ENCODE data around the gene RHBDL3.

RHBDL3 gene, protein sequence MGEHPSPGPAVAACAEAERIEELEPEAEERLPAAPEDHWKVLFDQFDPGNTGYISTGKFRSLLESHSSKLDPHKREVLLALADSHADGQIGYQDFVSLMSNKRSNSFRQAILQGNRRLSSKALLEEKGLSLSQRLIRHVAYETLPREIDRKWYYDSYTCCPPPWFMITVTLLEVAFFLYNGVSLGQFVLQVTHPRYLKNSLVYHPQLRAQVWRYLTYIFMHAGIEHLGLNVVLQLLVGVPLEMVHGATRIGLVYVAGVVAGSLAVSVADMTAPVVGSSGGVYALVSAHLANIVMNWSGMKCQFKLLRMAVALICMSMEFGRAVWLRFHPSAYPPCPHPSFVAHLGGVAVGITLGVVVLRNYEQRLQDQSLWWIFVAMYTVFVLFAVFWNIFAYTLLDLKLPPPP

DNA sequence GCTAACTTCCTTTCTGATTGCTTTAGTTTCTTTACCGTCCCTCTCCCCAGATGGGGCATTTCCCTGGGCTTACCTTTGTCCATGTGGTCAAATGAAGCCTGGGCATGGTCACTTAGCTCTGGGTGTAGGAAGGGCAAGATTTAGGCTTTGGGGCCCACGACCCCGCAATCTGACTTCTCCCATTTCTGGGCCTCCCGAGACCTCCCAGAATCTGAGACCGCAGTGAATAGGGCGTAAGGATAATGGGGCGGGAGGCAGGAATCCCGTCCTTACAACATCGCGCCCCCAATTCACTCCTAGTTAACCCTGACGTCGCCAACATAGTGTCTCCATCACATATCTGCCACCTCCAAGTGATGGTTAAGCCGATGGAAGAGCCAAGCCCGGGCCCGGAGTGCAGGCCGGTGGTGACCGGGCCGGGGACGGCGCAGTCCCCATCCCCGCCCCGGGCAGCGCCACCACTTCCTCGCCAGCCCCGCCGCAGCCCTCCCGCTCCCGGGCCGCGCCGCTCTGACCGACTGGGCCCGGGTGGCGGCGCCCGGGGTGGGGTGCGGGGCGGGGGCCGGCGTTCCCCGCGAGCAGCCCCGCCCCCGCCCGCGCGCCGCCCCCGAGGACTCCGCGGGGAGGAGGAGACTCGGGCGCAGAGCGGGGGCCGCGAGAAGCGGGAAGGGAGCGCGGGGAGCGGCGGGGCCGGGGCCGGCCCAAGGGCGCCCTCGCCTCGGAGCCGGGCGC, at the start of gene RHBDL3:
RHBDL3 (plus strand) TSS at position 641 of the 732 bp plus-strand sequence. CDS start 358 bp downstream, outside the sequence.
- Histone ChIP-seq H2AFZ (ENCODE audit: low read depth) (peak within 1 kb of the TSS; percentile 53), H3K4me1 (ENCODE audit: low read depth, poor library complexity, severe bottlenecking) (no peaks in the 10 kb centered on the region), H3K36me3 (ENCODE audit: insufficient read depth) (no peaks in the 10 kb centered on the region), H3K4me2 (peak within 1 kb of the TSS; percentile 56), H3K9ac (no peak within 1 kb of the TSS), H3K27ac (no peak within 1 kb of the TSS), H3K27me3 (ENCODE audit: insufficient read depth, low read depth) (peaks cover 55% of the 10 kb centered on the region), H3K4me3 (IDR thresholded peaks at IDR 0.05; ENCODE audit: insufficient read depth, low read depth, low read length) (no peak within 1 kb of the TSS), H3K79me2 (ENCODE audit: insufficient read depth, low read depth) (no peaks in the 10 kb centered on the region), H4K20me1 (ENCODE audit: insufficient read depth) (no peaks in the 10 kb centered on the region)
- TF ChIP-seq, protein P1, sequence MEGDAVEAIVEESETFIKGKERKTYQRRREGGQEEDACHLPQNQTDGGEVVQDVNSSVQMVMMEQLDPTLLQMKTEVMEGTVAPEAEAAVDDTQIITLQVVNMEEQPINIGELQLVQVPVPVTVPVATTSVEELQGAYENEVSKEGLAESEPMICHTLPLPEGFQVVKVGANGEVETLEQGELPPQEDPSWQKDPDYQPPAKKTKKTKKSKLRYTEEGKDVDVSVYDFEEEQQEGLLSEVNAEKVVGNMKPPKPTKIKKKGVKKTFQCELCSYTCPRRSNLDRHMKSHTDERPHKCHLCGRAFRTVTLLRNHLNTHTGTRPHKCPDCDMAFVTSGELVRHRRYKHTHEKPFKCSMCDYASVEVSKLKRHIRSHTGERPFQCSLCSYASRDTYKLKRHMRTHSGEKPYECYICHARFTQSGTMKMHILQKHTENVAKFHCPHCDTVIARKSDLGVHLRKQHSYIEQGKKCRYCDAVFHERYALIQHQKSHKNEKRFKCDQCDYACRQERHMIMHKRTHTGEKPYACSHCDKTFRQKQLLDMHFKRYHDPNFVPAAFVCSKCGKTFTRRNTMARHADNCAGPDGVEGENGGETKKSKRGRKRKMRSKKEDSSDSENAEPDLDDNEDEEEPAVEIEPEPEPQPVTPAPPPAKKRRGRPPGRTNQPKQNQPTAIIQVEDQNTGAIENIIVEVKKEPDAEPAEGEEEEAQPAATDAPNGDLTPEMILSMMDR (conservative IDR thresholded peaks at IDR 0.05; ENCODE audit: low read depth, low read length): no peak

- H3K36me3 ChIP-seq (ENCODE audit: insufficient read depth): no peaks in the 10 kb centered on the region
- TF ChIP-seq, protein P1 (conservative IDR thresholded peaks at IDR 0.05; ENCODE audit: low read depth, low read length): no peak
- H3K79me2 ChIP-seq (ENCODE audit: insufficient read depth, low read depth): no peaks in the 10 kb centered on the region
- no peak overlapping the region for H3K4me3 ChIP-seq (IDR thresholded peaks at IDR 0.05; ENCODE audit: insufficient read depth, low read depth, low read length)
- no peaks in the 10 kb centered on the region for H3K4me1 ChIP-seq (ENCODE audit: low read depth, poor library complexity, severe bottlenecking)
- no peak overlapping the region for H3K9ac ChIP-seq
- H3K4me2 ChIP-seq: no peak overlapping the region
- no peaks in the 10 kb centered on the region for H3K27me3 ChIP-seq (ENCODE audit: insufficient read depth, low read depth)
- no peak overlapping the region for H3K27ac ChIP-seq
- no peaks in the 10 kb centered on the region for H4K20me1 ChIP-seq (ENCODE audit: insufficient read depth)
- H2AFZ ChIP-seq (ENCODE audit: low read depth): no peak overlapping the region
Measured at GRCh38 chr17:32222621-32223020, 43.0 kb upstream of the RHBDL3 start.

DNA sequence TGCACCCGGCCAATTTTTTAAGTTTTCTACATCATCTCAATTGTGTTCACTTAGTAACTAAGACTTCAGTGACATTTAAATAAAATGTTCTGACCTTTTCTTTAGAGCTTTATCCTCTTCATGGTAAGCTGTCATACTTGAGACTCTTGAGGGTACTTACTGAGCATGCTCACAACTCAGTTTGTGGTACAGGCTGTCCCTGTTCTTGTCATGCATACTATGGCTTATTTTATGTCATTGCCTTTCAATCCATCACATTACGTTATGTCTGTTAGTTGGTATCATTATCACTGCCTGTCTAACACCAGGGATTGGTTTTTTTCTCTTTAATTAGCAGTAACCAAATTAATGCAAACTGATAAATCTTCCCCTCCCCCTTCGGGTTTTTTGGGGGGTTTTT, 41.9 kb upstream of the RHBDL3 start:
- Histone ChIP-seq H3K4me3 (IDR thresholded peaks at IDR 0.05; ENCODE audit: insufficient read depth, low read depth, low read length) (no peak overlapping the region), H3K9ac (no peak overlapping the region), H3K4me1 (ENCODE audit: low read depth, poor library complexity, severe bottlenecking) (no peaks in the 10 kb centered on the region), H3K79me2 (ENCODE audit: insufficient read depth, low read depth) (no peaks in the 10 kb centered on the region), H2AFZ (ENCODE audit: low read depth) (no peak overlapping the region), H4K20me1 (ENCODE audit: insufficient read depth) (no peaks in the 10 kb centered on the region), H3K36me3 (ENCODE audit: insufficient read depth) (no peaks in the 10 kb centered on the region), H3K27me3 (ENCODE audit: insufficient read depth, low read depth) (no peaks in the 10 kb centered on the region), H3K4me2 (no peak overlapping the region), H3K27ac (no peak overlapping the region)
- TF ChIP-seq, protein P1 (conservative IDR thresholded peaks at IDR 0.05; ENCODE audit: low read depth, low read length): no peak

DNA sequence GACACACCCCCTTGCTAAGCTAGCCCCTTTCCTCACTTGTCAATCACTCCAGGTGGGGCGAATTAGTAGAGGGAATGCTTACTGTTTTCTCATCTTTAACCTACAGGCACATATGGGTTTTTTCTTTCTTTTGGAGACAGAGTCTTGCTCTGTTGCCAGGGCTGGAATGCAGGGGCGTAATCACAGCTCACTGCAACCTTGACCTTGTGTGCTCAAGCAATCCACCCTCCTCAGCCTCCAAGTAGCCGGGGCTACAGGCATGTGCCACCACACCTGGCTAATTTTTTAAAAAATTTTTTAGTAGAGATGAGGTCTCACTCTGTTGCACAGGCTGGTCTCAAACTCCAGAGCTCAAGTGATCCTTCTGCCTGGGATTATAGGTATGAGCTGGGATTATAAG, 38.7 kb upstream of the RHBDL3 start:
- H2AFZ ChIP-seq (ENCODE audit: low read depth): no peak overlapping the region
- no peak overlapping the region for H3K4me2 ChIP-seq
- no peak overlapping the region for H3K9ac ChIP-seq
- no peak overlapping the region for H3K27ac ChIP-seq
- H3K4me1 ChIP-seq (ENCODE audit: low read depth, poor library complexity, severe bottlenecking): no peaks in the 10 kb centered on the region
- TF ChIP-seq, protein P1 (conservative IDR thresholded peaks at IDR 0.05; ENCODE audit: low read depth, low read length): no peak
- H3K27me3 ChIP-seq (ENCODE audit: insufficient read depth, low read depth): no peaks in the 10 kb centered on the region
- no peaks in the 10 kb centered on the region for H4K20me1 ChIP-seq (ENCODE audit: insufficient read depth)
- H3K79me2 ChIP-seq (ENCODE audit: insufficient read depth, low read depth): no peaks in the 10 kb centered on the region
- H3K36me3 ChIP-seq (ENCODE audit: insufficient read depth): no peaks in the 10 kb centered on the region
- no peak overlapping the region for H3K4me3 ChIP-seq (IDR thresholded peaks at IDR 0.05; ENCODE audit: insufficient read depth, low read depth, low read length)
